ENCODE measurements around the gene CNTFR.

The CNTFR gene

GRCh38 chr9:34572092-34572491 lies 17.4 kb downstream of the CNTFR start:
- DNase-seq: no peak

DNA sequence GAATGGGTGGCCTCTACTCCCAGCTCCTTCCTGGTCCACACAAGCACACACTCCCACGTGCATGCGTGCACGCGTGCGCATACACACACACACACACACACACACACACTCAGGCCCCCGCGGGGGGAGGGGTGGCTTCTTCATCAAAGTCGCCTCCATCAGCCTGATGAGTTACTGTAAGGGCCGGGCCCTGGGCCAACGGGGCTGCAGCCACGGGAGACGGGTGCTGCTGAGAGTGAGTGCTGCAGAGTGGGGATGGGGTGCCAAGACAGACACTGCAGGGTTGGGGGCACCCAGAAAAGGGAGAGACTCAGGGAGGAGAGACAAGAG lies 18.1 kb downstream of the CNTFR start:
- DNase-seq: no peak

DNA sequence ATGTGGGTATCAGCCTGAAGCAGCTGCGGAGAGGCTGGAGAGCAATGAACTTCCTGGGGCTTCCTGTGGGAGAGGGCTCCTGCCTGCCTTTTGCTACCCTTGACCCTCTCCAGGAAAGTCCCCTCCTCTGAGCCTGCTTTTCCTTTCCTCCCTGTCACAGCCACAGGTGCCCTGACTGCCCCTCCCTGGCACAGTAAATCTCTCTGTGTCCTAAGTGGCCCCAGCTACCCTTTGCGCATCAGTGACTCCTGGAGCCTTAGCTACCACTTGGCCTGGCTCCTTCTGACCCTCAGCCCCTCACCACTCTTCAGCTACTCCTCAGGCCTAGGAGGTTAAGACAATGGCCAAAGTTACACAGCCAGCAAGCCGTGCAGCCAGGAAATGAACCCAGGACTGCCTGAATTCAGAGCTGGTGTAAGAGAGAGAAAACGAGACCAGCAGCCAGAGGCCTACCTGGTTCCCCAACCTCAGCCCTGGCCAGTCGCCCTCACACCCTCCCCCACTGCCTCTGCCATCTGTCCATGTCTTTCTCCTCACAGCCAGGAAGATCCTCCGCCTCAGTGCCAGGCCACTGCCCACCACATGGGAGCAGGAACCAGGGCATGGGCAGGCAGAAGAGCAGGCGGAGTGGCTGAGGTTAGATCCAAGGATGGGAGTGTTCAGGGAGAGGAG lies 18.6 kb downstream of the CNTFR start:
- no peak for DNase-seq

DNA sequence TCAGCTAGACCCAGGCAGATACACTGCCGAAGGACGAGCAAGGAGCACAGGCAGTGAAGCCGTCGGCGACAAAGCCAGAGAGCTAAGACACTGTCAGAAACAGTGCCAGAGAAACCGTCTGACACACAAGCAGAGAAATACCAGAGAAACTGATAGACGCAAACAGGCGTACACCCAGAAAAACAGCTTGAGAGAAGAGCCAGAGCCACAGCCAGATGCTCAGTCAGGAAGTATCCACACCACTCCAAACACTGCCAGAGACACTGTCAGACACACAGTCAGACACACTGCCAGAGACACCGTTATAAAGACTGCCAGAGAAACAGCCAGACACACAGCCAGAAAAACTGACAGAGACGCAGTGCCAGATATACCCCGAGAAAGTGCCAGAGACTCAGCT lies 19.1 kb downstream of the CNTFR start:
- DNase-seq: no peak

DNA sequence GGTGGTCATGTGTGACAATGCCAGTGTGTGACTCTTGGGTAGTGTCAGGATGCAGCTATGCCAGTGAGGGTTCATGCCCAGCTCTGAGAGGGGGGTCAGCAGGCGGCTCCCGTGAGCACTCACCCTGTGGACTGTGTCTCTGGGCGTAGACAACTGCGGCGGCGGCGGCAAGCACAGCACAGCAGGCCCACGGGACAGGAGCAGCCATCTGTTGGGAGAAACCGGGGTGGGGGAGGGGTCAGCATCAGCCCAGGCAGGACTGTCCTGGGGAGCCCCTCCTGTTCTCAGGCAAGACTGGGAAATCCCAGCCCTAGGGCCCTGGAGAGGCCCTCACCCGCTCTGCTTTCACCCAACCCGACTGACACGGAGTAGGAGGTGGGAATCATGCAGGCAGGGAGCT lies 20.8 kb downstream of the CNTFR start:
- no peak for DNase-seq

GRCh38 chr9:34568133-34568532 lies 21.4 kb downstream of the CNTFR start:
- DNase-seq: no peak

DNA sequence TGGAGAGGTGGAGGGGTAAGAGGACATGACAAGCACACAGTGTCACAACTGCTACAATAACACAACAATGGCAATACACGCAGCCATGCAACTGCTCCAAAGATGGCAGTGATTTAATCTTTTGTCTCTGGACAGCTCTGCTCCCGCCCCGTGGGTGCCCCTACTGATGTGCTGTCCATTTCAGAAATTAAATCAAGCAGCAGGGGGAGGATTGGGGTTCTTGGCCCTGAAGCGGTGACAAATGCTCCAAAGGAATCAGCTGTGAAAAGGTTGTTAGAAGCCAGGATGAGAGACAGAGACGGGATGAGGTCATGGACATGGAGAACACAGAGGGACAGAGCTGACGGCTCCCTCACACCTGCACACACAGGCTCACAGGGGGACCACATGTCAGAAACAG lies 22.6 kb downstream of the CNTFR start:
- DNase-seq: no peak

GRCh38 chr9:34566322-34566721 lies 23.2 kb downstream of the CNTFR start:
- DNase-seq: no peak

DNA sequence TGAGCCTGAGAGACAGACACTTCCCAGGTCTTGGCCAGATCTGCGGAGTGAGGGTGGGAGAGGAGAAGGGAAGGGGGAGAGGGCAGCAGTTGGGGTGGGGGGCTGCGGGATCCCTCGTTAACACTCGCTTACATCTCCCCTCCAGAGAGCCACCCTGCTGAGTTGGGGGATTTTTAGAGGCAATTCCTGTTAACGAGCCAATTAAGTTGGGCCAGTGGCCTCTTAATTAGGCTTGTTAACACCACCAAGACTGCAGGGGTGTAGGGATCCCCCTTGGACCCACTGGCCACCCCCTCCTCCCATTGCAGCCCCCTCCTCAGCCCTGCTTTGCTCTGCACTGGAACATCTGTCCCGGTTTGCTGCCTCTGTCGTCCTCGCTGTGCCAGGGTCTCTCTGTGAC lies 23.7 kb downstream of the CNTFR start:
- no peak for DNase-seq

DNA sequence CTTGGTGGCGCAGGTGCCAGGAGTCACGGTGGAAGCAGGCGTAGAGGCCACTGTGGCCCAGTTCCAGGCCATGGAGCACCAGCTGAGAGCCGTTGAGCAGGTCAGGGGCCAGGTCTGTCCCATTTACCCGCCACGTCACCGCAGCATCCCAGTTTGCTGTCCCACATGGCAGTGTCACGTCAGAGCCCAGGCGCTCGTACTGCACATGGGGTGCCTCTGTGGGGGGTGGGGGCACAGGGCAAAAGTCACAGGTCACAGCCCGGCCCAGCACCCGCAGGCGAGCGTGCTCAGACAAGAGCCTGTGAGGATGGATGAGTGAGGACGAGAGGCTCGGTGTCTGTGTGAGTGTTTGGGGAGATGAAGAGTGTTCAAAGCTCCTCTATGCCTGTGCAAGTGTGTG lies 24.9 kb downstream of the CNTFR start:
- no peak for DNase-seq

DNA sequence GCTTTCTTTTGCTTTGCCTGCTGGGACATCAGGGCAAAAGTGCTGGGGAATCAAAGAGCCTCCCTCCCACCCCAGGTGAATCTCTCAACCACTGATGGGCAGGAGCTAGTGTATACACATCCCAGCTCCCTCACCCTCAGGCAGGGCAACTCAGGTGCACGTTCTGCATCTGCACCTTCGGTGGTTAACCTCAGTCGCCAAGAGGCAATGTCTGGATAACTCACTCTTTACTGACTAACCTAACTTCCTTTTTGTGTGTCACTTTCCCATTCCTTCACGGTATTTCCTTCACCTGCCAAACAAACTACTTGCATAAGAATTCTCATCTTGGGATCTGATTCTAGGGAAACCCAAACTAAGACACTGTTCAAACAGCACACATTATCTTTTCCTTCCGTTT lies 26.3 kb downstream of the CNTFR start:
- no peak for DNase-seq

DNA sequence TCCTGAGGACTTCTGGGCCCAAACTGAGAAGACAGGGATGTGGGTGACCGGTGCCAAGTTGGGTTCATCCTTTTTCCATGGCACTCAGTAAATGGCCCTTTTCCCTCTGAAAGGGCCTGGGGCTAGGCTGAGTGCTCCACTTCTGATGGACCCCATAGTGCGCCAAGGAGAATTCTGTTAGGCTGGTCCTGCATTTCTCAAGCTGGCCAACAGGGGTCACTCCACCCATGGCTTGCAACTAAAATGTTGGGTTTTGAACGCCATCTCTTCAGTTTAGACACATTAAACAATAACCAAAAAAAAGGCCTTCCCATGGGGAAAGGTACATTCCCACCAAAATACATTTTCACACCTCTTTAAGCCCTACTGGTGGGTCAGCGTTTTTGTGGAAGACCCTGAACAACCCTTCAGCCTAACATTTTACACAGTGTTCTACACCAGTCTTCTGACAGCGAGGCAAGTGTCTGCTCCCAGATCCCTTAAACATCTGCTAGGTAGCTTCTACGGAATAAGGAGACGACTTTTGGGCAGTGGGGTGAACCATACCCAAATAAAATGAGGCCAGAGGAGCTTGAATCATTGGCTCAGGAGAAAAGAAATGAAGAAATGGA lies 27.3 kb downstream of the CNTFR start:
- peak in 1 of 2 donors; percentile 62 for DNase-seq

DNA sequence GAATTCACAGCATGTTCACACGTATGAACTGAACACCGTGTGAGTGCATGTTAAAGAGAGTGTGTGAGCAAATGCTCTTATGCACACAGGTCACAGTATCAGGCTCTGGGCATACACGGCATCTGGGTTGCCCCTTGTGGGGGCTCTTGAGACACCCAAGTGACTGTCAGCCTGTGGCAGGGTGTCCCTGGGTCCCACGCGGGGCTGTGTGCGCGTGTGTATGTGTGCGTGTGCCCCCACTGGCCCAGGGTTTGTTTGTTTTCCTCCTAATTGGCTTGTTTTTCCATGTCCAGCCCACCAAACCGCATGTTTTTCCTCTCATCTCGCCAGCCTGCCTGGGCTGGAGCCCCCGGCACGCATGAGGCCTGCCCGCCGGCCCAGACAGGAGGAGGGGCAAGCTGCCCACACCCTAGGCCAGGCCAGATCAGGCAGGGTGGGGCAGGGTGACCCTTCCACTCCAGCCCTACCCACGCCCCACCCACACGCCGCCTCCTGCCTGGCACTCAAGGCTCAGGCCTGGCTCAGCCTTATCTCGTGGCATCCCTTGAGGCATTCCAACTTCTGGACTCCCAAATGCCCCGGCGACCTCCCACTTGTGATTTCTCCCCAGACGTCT lies 28.8 kb downstream of the CNTFR start:
- no peak for DNase-seq

GRCh38 chr9:34559624-34560455 lies 29.7 kb downstream of the CNTFR start:
- no peak for DNase-seq

- DNase-seq: no peak
Measured at GRCh38 chr9:34558919-34559623, 30.5 kb downstream of the CNTFR start.

- no peak for DNase-seq
Measured at GRCh38 chr9:34558364-34558763, 31.2 kb downstream of the CNTFR start.

DNA sequence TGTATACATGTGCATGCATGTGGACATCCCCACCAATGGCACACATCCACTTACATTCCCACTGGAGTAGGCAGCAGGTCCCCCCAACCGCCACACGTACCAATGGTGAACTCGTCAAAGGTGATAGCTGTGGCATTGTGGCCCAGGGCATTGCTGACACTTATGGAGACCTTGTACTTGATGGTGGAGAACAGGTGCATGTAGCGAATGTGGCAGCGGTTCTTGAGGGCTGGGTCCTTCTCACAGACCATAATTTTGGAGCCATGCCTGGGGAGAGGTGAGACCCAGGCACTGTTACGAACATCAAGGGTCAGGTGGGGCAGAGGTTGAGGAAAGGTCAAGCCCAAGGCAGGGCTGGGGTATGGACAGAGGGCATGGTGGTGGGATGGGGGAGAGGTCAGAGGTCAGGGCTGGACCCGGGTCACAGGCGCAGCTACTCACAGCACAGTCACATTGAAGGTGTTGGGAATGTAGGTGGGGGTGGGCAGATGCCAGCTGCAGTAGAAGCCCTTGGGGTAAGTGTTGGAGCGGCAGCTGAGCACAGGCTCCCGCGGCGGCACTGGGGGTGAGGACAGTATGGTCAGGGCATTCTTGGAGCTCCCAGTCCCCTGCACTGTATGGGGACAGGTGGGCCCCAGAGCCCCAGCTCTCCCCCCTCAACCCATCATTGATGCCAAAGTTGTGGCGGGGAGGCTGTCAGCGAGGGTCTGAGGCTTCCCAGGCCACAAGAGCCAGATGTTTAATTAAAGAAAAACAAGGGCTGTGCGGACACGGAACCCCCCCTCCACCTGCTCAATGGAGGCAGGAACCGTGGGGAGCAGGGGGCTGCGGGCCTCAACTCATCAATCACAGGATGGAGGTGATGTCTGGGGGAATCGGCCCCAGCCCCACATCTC lies 31.9 kb downstream of the CNTFR start:
- no peak for DNase-seq

DNA sequence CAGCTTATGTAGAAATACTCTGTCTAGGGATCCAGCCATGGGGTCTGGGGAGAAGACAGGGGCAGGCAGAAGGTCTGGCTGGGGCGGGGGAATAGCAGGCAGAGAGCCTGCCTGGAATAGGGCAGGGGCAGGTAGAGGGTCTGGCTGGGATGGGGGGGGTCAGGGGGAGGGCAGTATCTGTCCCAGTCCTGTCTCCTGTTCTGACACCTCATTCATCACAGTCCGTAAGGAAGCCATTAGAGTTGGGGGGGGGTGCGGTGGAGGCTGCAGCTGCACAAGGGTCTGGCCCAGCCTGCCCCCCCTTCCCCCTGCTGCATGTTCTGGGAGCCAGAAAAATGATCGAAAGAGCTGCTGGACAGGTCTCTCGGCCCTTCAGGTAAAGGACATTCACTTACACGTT lies 32.6 kb downstream of the CNTFR start:
- DNase-seq: no peak

GRCh38 chr9:34555936-34556525 lies 33.5 kb downstream of the CNTFR start:
- no peak for DNase-seq

DNA sequence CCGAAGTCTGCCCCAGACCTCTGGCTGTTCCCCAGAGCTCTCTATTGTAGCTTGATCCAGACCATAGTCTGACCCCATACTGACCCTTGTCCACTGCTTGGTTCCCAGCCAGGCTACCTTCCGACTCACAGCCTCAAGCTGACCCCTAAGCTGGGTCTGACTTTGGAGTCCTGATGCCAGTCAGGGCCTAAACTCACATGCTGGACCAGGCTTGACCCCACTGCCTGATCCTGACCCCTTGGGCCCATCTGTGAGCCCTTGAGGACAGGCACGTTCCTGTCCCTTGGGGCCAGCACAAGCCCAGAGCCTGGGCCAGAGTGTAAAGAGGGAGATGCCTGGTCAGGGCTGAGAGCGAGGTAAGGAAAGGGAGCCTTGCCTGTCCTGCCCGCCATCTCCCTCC lies 34.0 kb downstream of the CNTFR start:
- DNase-seq: no peak

DNA sequence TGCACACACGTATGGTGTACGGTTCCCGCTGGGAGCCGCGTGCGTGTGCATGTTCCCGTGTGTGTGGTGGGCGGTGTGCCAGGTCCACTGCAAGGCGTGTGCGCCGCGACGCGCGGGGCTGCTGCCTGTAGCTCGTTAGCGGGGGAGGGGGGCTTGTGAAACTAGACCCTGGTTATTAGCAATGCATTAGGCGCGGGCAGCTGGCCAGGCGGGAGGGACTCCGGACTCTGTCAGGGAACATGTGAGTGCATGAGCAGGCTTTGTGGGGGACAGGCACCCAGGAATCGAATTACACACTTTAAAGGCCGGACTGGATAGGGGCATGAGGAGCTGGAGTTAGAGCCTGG lies 34.5 kb downstream of the CNTFR start:
- no peak for DNase-seq

Measured in stimulated activated CD4-positive, alpha-beta T cell treated with anti-CD3 and anti-CD28 coated beads, Interleukin-2, amount 100 ng/mL, for 24 hours (primary cell).